Measurements from ENCODE around the gene TFF2. TPM values are rescaled to one million over a fixed set of nuclear protein-coding genes. Genes with fewer than 3 reads are reported as not detected.

The TFF2 gene
- total RNA-seq, 1 experiment from 2014 or later, result 1.1 TPM

- ChIA-PET POLR2A (no interaction called here), CTCF (no interaction called here)
- Histone ChIP-seq H3K4me1 (ENCODE audit: control insufficient read depth, insufficient read depth, low read length) (no peaks in the 10 kb centered on the region), H3K36me3 (ENCODE audit: control insufficient read depth, insufficient read depth, low read length) (no peaks in the 10 kb centered on the region), H3K27me3 (ENCODE audit: control insufficient read depth, insufficient read depth, low read length) (no peaks in the 10 kb centered on the region), H3K4me3 (ENCODE audit: low read depth in 2 of 2, low read length in 2 of 2) (no peak overlapping the region), H3K9me3 (ENCODE audit: control insufficient read depth, insufficient read depth, low read depth, low read length) (no peaks in the 10 kb centered on the region), H3K27ac (ENCODE audit: low read length) (no peak overlapping the region)
- no peak for DNase-seq (ENCODE audit: low read depth, low spot score)
- TF ChIP-seq REST (IDR thresholded peaks at IDR 0.05; ENCODE audit: insufficient read depth in 1 of 2, low read depth in 2 of 2, low read length in 1 of 2), result no peak
- no peak for TF ChIP-seq TCF7L2 (IDR thresholded peaks at IDR 0.05; ENCODE audit: low read depth, low read length)
- no peak for TF ChIP-seq SIN3A (IDR thresholded peaks at IDR 0.05; ENCODE audit: borderline replicate concordance, insufficient read depth, low read depth, low read length)
- no peak for TF ChIP-seq POLR2AphosphoS5 (IDR thresholded peaks at IDR 0.05; ENCODE audit: low read depth, low read length)
- TF ChIP-seq CTCF (IDR thresholded peaks at IDR 0.05), result no peak
- ATAC-seq, result no peak
- in situ Hi-C loops (cut with HindIII; ENCODE audit: low pct_unique_long_range_greater_than_20kb, low sequenced_read_pairs) (no loop called here), intact Hi-C loops (cut with micrococcal nuclease; ENCODE audit: unreplicated experiment) (no loop called here)
- BruUV-seq (replicated peaks), result no TSS peak
Measured at GRCh38 chr21:42390193-42390592, 39.4 kb upstream of the TFF2 start.

GRCh38 chr21:42389449-42389835 lies 38.6 kb upstream of the TFF2 start:
- Histone ChIP-seq H3K27ac (ENCODE audit: low read length) (no peak overlapping the region), H3K36me3 (ENCODE audit: control insufficient read depth, insufficient read depth, low read length) (no peaks in the 10 kb centered on the region), H3K27me3 (ENCODE audit: control insufficient read depth, insufficient read depth, low read length) (no peaks in the 10 kb centered on the region), H3K4me1 (ENCODE audit: control insufficient read depth, insufficient read depth, low read length) (no peaks in the 10 kb centered on the region), H3K9me3 (ENCODE audit: control insufficient read depth, insufficient read depth, low read depth, low read length) (no peaks in the 10 kb centered on the region), H3K4me3 (ENCODE audit: low read depth in 2 of 2, low read length in 2 of 2) (no peak overlapping the region)
- ChIA-PET POLR2A (no interaction called here), CTCF (no interaction called here)
- in situ Hi-C loops (cut with HindIII; ENCODE audit: low pct_unique_long_range_greater_than_20kb, low sequenced_read_pairs), result no loop called here
- no peak for DNase-seq (ENCODE audit: low read depth, low spot score)
- ATAC-seq, result no peak
- BruUV-seq (replicated peaks), result no TSS peak
- intact Hi-C loops (cut with micrococcal nuclease; ENCODE audit: unreplicated experiment), result loop anchor here (10.0 kb wide), 1 partner anchor 245 kb away; no protein-coding TSS in a partner anchor
- no peak for TF ChIP-seq POLR2AphosphoS5 (IDR thresholded peaks at IDR 0.05; ENCODE audit: low read depth, low read length)
- TF ChIP-seq TCF7L2 (IDR thresholded peaks at IDR 0.05; ENCODE audit: low read depth, low read length), result no peak
- TF ChIP-seq CTCF (IDR thresholded peaks at IDR 0.05), result no peak
- TF ChIP-seq REST (IDR thresholded peaks at IDR 0.05; ENCODE audit: insufficient read depth in 1 of 2, low read depth in 2 of 2, low read length in 1 of 2), result no peak
- TF ChIP-seq SIN3A (IDR thresholded peaks at IDR 0.05; ENCODE audit: borderline replicate concordance, insufficient read depth, low read depth, low read length), result no peak

Data from Panc1 (cell line).